ENCODE measurements around the gene LOXL3.

DNA sequence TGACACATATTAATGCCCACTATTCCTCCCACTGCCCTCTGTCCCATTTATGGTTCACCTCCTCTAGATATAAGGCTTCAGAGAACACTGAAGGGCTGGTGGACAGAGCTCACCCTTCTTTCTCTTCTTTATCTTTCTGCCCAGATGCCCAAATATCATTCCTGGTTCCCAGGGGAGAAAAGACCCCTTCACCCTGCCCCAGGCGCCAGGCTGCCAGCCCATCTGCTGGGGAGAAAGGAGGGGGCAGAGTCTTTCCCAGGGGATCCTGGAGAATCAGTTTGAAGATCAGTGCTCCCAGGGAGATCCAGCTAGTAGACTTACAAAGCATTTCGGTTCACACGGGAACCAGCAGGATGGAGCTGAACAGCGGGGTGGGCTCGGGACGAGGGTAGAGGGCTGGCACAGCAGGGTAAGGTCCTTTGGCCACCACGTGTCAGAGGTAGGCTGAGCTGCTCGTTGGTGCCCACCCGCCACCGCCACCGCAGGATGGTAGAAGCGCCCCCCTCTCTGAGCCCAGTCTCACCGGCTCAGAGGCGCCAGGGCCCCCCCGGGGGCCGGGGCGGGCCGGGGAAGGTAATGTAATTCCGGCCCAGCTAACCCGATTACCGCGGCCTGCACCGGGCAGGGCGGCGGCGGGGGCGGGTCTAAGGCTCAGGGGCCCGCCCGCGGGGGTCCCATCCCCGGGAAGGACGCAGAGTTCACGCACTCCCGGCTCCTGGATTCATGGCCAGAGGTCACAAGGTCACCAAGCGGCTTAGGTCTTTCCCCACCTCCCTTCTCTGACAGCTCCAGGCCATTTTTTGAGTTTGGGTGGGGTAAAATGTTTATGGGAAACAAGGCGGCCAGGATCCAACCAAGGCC lies 40.8 kb downstream of the LOXL3 start:
- TF ChIP-seq EZH2 (IDR thresholded peaks at IDR 0.05; ENCODE audit: borderline replicate concordance): peak; percentile 15
- TF ChIP-seq, protein P1, sequence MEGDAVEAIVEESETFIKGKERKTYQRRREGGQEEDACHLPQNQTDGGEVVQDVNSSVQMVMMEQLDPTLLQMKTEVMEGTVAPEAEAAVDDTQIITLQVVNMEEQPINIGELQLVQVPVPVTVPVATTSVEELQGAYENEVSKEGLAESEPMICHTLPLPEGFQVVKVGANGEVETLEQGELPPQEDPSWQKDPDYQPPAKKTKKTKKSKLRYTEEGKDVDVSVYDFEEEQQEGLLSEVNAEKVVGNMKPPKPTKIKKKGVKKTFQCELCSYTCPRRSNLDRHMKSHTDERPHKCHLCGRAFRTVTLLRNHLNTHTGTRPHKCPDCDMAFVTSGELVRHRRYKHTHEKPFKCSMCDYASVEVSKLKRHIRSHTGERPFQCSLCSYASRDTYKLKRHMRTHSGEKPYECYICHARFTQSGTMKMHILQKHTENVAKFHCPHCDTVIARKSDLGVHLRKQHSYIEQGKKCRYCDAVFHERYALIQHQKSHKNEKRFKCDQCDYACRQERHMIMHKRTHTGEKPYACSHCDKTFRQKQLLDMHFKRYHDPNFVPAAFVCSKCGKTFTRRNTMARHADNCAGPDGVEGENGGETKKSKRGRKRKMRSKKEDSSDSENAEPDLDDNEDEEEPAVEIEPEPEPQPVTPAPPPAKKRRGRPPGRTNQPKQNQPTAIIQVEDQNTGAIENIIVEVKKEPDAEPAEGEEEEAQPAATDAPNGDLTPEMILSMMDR (IDR thresholded peaks at IDR 0.05; ENCODE audit: poor library complexity): no peak

Measured in hepatocyte (in vitro differentiated cells).